ENCODE data around the gene FAM53B.

Gene FAM53B

GRCh38 chr10:124645467-124646095, 98.6 kb downstream of the FAM53B start:
- no peak for DNase-seq

GRCh38 chr10:124644771-124645415, 99.3 kb downstream of the FAM53B start:
- no peak for DNase-seq

- no peak for DNase-seq
Measured at GRCh38 chr10:124644236-124644635, 99.9 kb downstream of the FAM53B start.

GRCh38 chr10:124643330-124644009, 100.7 kb downstream of the FAM53B start:
- DNase-seq: no peak

- peak in 1 of 3 donors; percentile 13 for DNase-seq
Measured at GRCh38 chr10:124642088-124642710, 102.0 kb downstream of the FAM53B start.

- peak; percentile 77 to 81 (median 77) for DNase-seq
Measured at GRCh38 chr10:124641282-124642087, 102.7 kb downstream of the FAM53B start.

DNA sequence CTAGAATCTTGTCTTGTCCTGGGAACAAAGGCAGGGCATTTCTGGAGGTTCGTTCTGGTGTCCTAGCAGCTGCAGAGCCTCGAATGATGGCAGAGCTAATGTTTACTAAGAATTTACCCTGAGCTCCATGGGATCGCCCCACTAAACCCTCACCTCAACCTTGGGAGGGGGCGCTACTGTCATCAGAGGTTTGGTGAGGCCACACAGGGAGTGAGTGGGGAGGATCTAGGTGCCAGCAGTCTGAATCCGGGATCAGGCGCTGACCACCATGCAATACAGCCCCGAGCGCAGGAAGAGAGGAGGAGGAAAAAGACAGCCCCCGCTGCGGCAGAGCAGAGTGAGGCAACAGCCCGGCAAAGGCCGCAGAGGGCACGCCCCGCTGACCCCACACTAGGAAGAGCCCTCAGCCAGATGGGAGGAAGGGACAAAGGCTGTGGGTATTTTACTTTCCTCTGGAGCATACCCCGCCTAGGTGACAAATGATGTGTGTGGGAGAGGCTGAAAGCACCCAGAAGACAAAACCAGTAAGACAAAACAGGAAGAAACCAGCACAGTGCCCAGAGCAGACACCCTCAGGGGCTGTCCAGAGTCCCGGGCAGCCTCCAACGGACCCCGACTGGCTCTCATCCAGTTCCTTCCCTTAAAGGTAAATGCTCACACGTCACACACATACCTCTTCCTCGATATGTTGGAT, 103.5 kb downstream of the FAM53B start:
- peak; percentile 87 to 92 (median 88) for DNase-seq

DNA sequence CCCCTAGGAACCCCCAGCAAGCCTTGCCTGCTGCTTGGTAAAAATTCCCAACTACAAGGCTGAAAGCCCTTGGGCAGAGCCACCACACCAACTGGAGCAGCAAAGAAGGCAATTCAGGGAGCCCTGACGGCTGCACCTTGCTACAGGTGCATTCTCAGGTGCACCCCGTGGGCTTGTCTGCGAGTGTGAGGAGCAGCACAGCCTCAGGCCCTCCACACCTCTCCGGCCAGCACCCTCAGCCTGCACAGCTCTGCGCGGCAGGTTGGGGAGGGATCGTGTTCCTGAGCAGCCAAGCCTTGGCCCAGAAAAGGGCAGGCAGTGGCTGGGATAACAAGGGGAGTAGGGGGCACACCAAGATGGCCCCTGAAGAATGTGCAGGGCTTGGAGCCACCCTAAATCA, 104.1 kb downstream of the FAM53B start:
- DNase-seq: no peak

DNA sequence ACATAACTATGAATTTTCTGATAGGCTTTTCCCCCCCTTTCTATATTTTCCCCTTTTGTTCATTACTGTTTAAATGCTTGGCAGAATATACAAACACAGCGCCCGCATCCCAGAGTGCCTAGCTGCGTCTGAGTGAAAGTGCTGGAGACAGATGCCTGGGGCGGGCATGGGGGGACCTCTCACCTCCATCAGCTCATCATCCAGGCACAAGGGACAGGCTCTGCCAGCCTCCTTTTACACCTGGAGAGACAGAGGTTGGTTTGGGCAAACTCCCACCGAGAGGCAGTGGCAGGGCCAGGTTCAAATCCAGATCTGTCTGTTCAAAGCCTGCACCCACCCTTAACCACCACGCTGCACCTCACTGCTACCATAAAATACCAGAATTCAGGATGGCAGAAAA, 104.5 kb downstream of the FAM53B start:
- DNase-seq: no peak

DNA sequence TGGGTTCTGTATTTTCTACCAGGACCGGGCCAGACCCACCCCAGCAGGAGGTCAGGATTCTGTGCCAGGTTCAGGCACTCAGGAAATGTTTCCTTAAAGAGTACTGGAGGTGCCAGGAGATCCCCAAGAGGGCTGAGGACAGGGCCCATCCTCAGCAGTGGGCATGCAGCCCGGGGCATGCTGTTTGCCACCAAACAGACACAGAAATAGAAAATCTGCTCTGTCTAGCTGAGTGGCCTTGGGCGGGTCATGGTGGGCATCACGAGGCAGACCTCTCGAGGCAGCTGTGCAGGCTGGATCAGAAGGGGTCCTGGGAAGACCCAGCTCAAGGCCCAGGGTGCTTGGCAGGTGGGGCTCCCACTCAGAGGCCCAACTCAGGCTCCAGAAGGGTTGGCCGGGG, 105.0 kb downstream of the FAM53B start:
- no peak for DNase-seq

- DNase-seq: no peak
Measured at GRCh38 chr10:124637746-124638145, 106.4 kb downstream of the FAM53B start.

GRCh38 chr10:124637091-124637700, 107.0 kb downstream of the FAM53B start:
- no peak for DNase-seq

- no peak for DNase-seq
Measured at GRCh38 chr10:124636271-124636995, 107.7 kb downstream of the FAM53B start.

DNA sequence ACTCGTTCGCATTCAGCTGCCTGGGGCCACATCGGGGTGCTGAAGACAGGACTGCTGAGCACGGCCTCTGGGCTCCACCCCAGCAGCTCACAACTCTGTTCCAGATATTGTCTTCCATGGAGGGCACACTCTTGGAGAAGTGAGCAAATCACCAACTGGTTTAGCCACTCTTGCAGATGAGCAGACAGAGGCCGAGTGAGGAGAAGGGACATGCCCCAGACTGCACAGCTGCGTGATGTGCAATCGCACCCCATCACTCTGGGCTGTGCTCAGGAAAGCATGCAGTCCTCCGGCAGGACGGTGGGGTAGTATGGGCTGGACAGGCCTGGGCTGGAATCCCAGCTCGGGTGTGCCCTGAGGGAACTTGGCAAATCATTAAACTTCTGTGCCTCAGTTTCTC, 111.6 kb downstream of the FAM53B start:
- DNase-seq: no peak

- DNase-seq: peak; percentile 38 to 53 (median 39)
Measured at GRCh38 chr10:124632064-124632531, 112.1 kb downstream of the FAM53B start.

- no peak for DNase-seq
Measured at GRCh38 chr10:124630551-124630950, 113.6 kb downstream of the FAM53B start.

DNA sequence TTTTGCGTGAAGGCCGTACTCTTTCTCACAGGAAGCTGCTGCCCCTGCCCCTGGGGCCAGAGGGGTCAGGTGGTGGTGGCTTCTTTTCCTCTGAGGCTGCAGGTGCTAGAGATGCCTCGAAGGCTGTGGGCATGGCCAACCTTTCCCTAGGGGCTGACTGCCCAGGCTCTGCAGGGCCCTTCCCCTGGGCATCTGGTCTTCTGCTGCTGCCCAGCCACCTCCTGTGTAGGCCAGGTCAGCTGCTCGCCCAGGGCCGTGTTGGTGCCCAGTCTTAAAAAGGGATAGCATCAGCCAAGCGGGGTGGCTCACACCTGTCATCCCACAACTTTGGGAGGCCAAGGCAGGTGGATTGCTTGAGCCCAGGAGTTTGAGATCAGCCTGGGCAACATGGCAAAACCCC, 114.3 kb downstream of the FAM53B start:
- no peak for DNase-seq

- no peak for DNase-seq
Measured at GRCh38 chr10:124629415-124629814, 114.8 kb downstream of the FAM53B start.

- DNase-seq: no peak
Measured at GRCh38 chr10:124628676-124629021, 115.5 kb downstream of the FAM53B start.

DNA sequence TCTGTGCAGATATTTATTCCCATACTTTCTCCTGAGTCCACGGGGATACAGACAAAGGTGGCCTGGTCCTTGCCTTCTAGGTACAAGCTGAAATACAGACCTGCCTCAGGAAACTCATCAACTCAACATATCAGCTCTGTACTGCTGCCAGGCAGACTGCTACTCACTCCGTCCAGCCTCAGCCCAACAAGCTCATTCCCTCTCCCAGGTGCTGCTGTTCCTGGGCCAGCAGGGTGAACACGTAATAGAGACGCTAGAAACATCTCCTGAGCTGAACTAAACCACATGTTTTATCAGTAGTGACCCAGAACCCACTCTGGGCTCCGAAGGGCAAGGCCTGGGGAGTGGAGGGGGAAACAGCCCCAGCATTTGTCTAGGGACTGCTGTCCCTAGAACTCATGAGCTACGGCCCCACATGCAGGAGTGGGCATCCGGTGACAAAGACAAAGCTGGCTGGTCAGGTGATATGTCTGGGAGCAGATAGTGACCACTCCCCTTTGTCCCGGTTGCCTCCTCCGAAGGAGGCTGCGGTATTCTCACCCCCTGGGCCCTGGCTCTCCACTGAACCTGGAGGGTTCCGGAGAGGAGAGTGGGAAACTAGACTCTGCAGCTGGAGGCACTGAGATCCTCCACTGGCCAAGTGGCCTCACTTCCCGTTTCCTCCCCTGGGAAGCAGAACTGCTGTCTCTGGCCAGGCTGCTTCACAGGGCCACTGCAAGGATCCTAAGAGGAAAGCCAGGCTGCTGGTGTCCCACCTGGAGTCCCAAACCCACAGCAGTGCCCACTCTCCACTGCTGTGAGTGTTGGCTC, 116.1 kb downstream of the FAM53B start:
- peak; percentile 50 to 71 (median 58) for DNase-seq
